Right kidney (tissue), 1 donor: ENCODE results near the gene NRF1.

Experiments used
- DNase-seq: peaks from one replicate; pipeline ENCODE4 v3.0.0-alpha.2; 2016

NRF1 gene

GRCh38 chr7:129680400-129680799 is 68.9 kb downstream of the NRF1 start:
- DNase-seq: no peak

DNA sequence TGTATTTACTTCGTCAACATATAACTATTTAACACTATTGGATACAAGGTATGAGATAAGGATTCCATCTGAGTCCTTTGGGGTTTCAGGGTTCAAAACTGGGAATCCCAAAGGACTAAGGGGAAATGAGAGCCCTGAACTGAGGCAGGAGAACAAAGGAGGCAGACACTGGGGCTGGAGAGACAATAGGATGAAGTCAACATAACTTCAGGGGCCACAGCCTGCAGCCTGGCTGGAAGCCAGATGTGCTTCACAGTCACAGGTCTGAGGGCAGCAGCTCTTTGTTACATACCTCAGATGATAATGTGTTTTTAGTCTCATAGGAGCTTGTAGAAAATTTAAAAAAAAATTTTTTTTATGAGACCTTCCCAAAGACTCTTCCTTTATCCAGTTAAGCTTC is 73.3 kb downstream of the NRF1 start:
- no peak for DNase-seq

- no peak for DNase-seq
Observed at GRCh38 chr7:129686063-129686462, 74.5 kb downstream of the NRF1 start.

GRCh38 chr7:129688503-129689222 is 77.1 kb downstream of the NRF1 start:
- no peak for DNase-seq

GRCh38 chr7:129689995-129690581 is 78.6 kb downstream of the NRF1 start:
- no peak for DNase-seq

DNA sequence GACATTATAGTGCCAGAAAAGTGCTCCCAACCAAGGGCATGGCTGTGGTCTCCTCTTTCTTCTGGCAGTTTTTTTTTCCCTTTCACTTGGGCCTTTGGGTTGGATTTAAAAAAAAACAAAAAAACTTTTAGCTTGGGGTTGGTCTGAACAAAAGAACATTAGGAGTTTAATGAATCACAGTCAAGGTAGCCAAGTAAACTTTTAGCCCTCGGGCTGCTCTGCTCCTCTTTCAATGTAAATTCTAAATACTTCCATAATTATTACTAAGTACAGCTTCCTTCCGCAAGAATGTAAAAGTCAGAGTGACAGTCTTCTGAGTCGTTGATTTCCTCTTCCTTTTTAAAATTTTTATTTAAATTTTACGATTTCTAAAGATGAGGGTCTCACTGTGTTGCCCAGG is 79.2 kb downstream of the NRF1 start:
- no peak for DNase-seq

GRCh38 chr7:129698516-129699418 is 87.2 kb downstream of the NRF1 start:
- DNase-seq: no peak

DNA sequence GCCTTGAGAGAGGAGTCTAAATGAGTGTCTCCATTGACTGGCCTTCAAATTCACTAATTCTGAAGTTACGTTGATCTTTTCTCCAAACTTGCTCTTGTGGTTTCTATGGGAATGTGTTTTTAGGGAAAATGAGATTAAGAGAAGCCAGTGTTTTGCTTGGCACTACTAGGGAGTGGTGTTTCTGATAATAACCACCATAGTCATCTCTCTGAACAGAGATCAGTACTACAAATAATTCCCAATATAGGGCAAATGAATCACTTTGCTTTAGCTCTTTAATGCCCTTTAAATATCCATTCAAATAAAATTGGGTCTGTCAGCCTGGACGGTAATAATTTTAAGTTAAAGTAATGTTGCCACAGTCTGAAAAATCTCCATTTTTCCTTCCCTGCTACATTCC is 90.8 kb downstream of the NRF1 start:
- DNase-seq: no peak

GRCh38 chr7:129702761-129703338 is 91.3 kb downstream of the NRF1 start:
- DNase-seq: no peak

- no peak for DNase-seq
Observed at GRCh38 chr7:129703751-129704150, 92.2 kb downstream of the NRF1 start.

DNA sequence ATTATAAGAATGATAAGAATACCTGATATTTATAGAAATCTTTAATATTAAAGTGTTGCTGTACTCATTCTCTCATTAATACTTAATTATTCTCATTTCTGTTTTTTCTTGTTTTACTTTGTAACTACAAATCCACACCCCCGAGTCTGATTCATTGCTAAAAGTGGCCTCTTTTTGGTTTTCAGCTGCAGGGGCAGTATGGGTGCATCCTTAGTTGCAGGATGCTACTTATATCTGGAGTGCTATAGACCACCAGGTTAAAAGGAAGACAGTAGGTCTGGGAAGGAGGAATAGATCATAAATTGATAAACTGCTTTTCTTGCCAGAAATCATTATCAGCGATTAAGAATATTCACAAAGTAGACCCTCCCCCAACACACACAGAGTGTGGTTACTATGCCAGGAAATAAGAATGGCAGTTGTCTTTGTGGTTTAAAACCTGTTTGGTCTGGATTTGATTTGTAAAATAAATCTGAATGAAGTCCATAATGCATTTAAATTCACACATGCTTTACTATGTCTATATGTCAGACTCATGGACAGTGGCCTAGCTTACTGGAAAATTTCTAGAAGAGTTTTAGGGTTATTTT is 96.5 kb downstream of the NRF1 start:
- DNase-seq: no peak

DNA sequence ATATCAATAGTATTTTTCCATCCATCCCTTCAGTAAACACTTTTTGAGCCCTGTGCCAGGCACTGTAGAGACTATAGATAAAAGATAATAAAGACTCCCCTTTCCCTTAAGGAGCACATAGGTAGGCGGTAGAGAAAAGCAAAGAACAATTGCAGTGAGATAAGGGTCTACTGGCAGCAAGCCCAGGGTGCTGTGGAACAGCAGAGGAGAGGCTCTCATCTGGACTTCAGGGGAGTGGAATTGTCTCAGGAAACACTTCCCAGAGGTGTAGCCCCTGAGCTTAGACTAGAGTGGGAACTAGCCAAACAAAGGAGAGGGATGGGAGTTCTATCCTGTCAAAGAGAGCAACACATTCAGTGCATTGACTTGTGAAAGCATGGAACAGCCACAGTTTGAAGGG is 102.0 kb downstream of the NRF1 start:
- no peak for DNase-seq

DNA sequence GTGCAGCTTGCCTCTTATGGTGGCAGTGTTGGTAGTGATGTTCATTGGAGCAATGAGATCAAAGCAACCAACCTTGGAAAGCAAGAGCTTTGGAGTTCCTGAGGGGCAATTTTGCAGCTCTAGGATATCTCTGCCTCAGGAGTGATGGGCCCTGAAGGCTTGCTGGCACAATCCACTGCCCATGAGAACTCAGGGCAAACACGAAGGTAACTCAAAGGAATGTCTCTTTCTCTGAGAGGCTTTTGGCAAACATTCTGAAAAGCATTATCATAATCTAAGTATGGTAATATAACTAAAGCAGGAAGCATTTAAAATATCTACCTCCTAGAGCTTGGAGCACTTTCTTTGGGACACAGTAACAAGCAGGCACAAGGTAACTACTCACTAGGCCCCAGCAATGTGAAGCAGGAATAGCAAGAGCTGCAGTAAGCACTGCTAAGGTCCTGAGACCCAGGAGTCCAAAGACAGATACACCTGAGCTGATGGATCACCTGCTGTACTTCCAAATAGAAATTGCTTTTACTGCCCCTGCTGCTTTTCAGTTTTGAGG is 103.1 kb downstream of the NRF1 start:
- DNase-seq: no peak

DNA sequence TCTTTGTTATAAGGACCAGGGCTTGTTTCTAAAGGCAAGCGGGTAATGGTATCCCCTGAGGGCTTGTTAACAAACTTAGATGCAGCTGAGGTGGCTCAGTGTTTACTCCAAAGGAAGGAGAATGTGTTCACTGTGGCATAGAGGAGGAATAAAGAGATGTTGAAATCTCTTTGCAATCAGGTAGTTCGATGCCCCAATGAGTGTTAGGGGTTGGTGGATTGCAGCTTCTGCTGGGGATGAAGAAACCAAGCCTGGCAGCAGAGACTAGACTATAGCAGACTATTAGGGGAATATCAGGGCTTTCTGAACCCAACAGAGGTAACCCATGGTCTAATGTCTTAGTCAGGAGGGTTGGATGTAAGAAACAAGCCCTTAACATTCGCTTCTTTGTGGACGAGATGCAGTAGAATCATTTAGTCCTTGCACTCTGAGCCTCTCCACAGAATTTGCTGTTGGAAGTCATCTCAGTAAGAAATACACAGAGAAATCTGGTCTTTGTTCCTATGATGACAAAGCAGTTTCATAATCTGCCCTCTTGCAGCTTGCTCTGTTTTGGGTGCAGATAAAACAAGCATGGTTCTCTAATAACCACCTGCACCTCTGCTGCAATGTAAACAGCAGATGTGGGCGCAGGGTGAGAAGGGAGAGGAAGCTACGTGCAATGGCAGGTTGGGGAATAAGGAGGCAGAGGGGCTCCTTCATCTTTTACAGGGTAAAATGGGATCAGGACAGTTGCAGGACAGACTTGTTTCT is 108.6 kb downstream of the NRF1 start:
- DNase-seq: no peak

GRCh38 chr7:129721068-129721467 is 109.5 kb downstream of the NRF1 start:
- no peak for DNase-seq

DNA sequence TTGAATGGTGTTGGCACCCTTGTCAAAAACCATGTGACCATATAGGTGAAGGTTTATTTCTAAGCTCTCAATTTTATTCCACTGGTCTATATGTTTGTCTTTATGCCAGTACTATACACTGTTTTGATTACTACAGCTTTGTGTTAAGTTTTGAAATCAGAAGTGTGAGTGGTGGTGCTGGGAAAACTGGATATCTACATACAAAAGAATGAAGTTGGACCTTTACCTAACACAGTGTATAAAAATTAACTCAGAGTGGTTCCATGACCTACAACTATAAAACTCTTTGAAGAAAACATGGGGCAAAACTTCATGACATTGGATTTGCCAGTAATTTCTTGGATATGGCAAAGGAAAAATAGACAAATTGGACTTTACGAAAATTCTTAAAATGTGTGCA is 112.2 kb downstream of the NRF1 start:
- no peak for DNase-seq

GRCh38 chr7:129724796-129725195 is 113.3 kb downstream of the NRF1 start:
- no peak for DNase-seq

GRCh38 chr7:129728875-129729467 is 117.5 kb downstream of the NRF1 start:
- DNase-seq: no peak

DNA sequence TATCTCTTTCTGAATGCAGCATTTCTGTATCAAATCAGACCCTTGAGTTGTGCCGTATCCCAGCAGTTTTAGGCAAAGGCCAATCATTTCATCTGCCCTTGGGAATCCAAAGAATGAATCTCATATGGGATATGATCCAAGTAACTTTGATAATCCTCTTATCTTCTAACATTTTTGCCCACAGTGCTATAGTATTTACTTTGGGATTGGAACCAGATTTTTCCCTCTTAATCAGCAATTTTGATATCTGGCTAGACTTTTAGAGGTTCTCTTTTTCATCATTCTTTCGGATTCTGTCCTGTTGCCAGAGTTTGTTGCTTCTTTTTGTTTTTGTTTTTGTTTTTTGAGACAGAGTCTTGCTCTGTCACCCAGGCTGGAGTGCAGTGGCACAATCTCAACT is 118.0 kb downstream of the NRF1 start:
- DNase-seq: no peak

- DNase-seq: no peak
Observed at GRCh38 chr7:129730159-129730558, 118.6 kb downstream of the NRF1 start.

DNA sequence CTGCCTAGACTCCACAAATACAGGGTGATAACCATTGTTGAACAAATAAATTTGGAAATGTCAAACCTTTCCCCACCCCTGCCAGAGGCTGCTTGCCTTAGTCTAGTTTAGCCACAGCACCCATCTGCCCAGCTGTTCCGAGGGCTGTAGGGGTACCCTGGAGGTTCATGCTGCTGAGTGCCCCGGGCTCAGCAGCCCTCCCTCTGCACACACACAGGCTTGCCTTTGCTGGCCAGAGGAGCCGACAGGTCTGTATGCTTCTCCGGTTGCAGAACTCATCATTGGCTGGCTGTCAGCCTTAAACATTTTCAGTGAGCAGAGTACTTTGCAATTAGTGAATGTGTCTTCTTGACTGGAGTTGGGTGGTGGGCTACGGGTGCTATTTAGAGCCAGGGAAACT is 122.9 kb downstream of the NRF1 start:
- DNase-seq: no peak
